ENCODE results near the gene MSH3. TPM values are rescaled to one million over a fixed set of nuclear protein-coding genes. Genes with fewer than 3 reads are reported as not detected.

MSH3 gene
- total and polyA plus RNA-seq, 12 donors = 2.6 to 15.1 (median 11.6) TPM

- no peak for TF ChIP-seq CTCF (IDR thresholded peaks at IDR 0.05)
- H3K27me3 ChIP-seq = no peaks in the 10 kb centered on the region
- H3K27ac ChIP-seq = no peak overlapping the region
- WGBS, 2 donors = 77 to 83% methylated on average over 3 of the region's 3 CpGs
- no peak overlapping the region for H3K4me3 ChIP-seq
- DNase-seq (no peak), ATAC-seq (no peak)
- intact Hi-C loops (cut with DNase I) = no loop called here
- peaks cover 0 to 6% (median 0%) of the 10 kb centered on the region in 9 donors for H3K4me1 ChIP-seq
- H3K9me3 ChIP-seq = no peaks in the 10 kb centered on the region
- H3K36me3 ChIP-seq = peaks cover 0 to 21% (median 0%) of the 10 kb centered on the region in 9 donors
Measured at GRCh38 chr5:80863708-80864107, 209.3 kb downstream of the MSH3 start.

- Histone ChIP-seq H3K27me3 (no peaks in the 10 kb centered on the region), H3K9me3 (no peaks in the 10 kb centered on the region), H3K27ac (no peak overlapping the region), H3K36me3 (peaks cover 0 to 21% (median 0%) of the 10 kb centered on the region in 9 donors), H3K4me1 (peaks cover 0 to 6% (median 0%) of the 10 kb centered on the region in 9 donors), H3K4me3 (no peak overlapping the region)
- no peak for TF ChIP-seq CTCF (IDR thresholded peaks at IDR 0.05)
- WGBS, 2 donors = 88 to 90% methylated on average over 1 of the region's 1 CpG
- intact Hi-C loops (cut with DNase I) = no loop called here
- no peak for DNase-seq
- no peak for ATAC-seq
Measured at GRCh38 chr5:80864109-80864508, 209.7 kb downstream of the MSH3 start.

- H3K36me3 ChIP-seq = peaks cover 0 to 21% (median 0%) of the 10 kb centered on the region in 9 donors
- DNase-seq (no peak), ATAC-seq (no peak)
- no peak overlapping the region for H3K27ac ChIP-seq
- H3K4me3 ChIP-seq = no peak overlapping the region
- no peaks in the 10 kb centered on the region for H3K27me3 ChIP-seq
- intact Hi-C loops (cut with DNase I) = no loop called here
- TF ChIP-seq CTCF (IDR thresholded peaks at IDR 0.05) = no peak
- H3K4me1 ChIP-seq = peaks cover 0 to 6% (median 0%) of the 10 kb centered on the region in 9 donors
- no peaks in the 10 kb centered on the region for H3K9me3 ChIP-seq
- WGBS, 2 donors = 91 to 92% methylated on average over 3 of the region's 3 CpGs
Measured at GRCh38 chr5:80864706-80865435, 210.4 kb downstream of the MSH3 start.

GRCh38 chr5:80865551-80865950 is 211.1 kb downstream of the MSH3 start:
- 98 to 99% methylated on average over 2 of the region's 2 CpGs for WGBS, 2 donors
- no peak for ATAC-seq
- H3K9me3 ChIP-seq = no peaks in the 10 kb centered on the region
- peaks cover 0 to 21% (median 0%) of the 10 kb centered on the region in 9 donors for H3K36me3 ChIP-seq
- peaks cover 0 to 6% (median 3%) of the 10 kb centered on the region in 9 donors for H3K4me1 ChIP-seq
- no peaks in the 10 kb centered on the region for H3K27me3 ChIP-seq
- no peak overlapping the region for H3K4me3 ChIP-seq
- TF ChIP-seq CTCF (IDR thresholded peaks at IDR 0.05) = no peak
- intact Hi-C loops (cut with DNase I) = no loop called here
- no peak for DNase-seq
- H3K27ac ChIP-seq = no peak overlapping the region

All from heart right ventricle (tissue), 16 donors.